NCI-H1092 (cell line): ENCODE data around the gene GPR82.
"Not testable (repeated sequence)": the region's sequence is repeated elsewhere in the genome, so short reads cannot be mapped to it uniquely, and the experiment has no call there.

Source experiments
- DNase-seq: peaks from one replicate; lab custom pipeline; 2025; lab: John Stamatoyannopoulos, UW

The GPR82 gene

GRCh38 chrX:41723826-41724225, at the start of gene GPR82:
TSS of gene GPR82 (plus strand) at chrX:41724181. CDS start at chrX:41727027, 2,846 bp downstream.
- DNase-seq, result no peak

- DNase-seq, result not testable (repeated sequence)
These were observed 47.6 kb upstream of the GPR82 start for GRCh38 chrX:41676361-41676760.

GRCh38 chrX:41677183-41678060, 46.6 kb upstream of the GPR82 start:
- DNase-seq, result no peak

- DNase-seq, result no peak
These were observed 39.8 kb upstream of the GPR82 start for GRCh38 chrX:41684138-41684537.

GRCh38 chrX:41684940-41685339, 39.0 kb upstream of the GPR82 start:
- no peak for DNase-seq

GRCh38 chrX:41686788-41687187, 37.2 kb upstream of the GPR82 start:
- no peak for DNase-seq

- DNase-seq, result no peak
These were observed 35.8 kb upstream of the GPR82 start for GRCh38 chrX:41688156-41688555.

- DNase-seq, result no peak
These were observed 35.1 kb upstream of the GPR82 start, which contains the start of gene GPR34 for GRCh38 chrX:41688835-41689234. TSS of gene GPR34 (plus strand) at chrX:41688973. CDS start at chrX:41695634, 6,661 bp downstream.

GRCh38 chrX:41689711-41690110, 34.3 kb upstream of the GPR82 start:
- DNase-seq, result no peak

- no peak for DNase-seq
These were observed 31.7 kb upstream of the GPR82 start for GRCh38 chrX:41692162-41692749.

- no peak for DNase-seq
These were observed 31.0 kb upstream of the GPR82 start for GRCh38 chrX:41693024-41693423.

GRCh38 chrX:41695426-41695825, 28.6 kb upstream of the GPR82 start:
- no peak for DNase-seq

- DNase-seq, result no peak
These were observed 20.4 kb upstream of the GPR82 start for GRCh38 chrX:41703574-41704029.

GRCh38 chrX:41705042-41705441, 18.9 kb upstream of the GPR82 start:
- no peak for DNase-seq

- no peak for DNase-seq
These were observed 18.2 kb upstream of the GPR82 start for GRCh38 chrX:41705680-41706374.

GRCh38 chrX:41707218-41707617, 16.8 kb upstream of the GPR82 start:
- no peak for DNase-seq

GRCh38 chrX:41708486-41708885, 15.5 kb upstream of the GPR82 start:
- DNase-seq, result no peak

- no peak for DNase-seq
These were observed 12.8 kb upstream of the GPR82 start for GRCh38 chrX:41711021-41711667.

- DNase-seq, result no peak
These were observed 7.8 kb upstream of the GPR82 start for GRCh38 chrX:41716222-41716621.

GRCh38 chrX:41716767-41717473, 7.1 kb upstream of the GPR82 start:
- no peak for DNase-seq

GRCh38 chrX:41718481-41719235, 5.3 kb upstream of the GPR82 start:
- no peak for DNase-seq
